Effector CD4-positive, alpha-beta T cell (primary cell): ENCODE data around the gene LAMA2.
"Not testable (repeated sequence)": the region's sequence is repeated elsewhere in the genome, so short reads cannot be mapped to it uniquely, and the experiment has no call there.

Experiments
- DNase-seq: peaks from one replicate; pipeline ENCODE4 v3.0.0-alpha.2; 2020

Gene LAMA2

DNA sequence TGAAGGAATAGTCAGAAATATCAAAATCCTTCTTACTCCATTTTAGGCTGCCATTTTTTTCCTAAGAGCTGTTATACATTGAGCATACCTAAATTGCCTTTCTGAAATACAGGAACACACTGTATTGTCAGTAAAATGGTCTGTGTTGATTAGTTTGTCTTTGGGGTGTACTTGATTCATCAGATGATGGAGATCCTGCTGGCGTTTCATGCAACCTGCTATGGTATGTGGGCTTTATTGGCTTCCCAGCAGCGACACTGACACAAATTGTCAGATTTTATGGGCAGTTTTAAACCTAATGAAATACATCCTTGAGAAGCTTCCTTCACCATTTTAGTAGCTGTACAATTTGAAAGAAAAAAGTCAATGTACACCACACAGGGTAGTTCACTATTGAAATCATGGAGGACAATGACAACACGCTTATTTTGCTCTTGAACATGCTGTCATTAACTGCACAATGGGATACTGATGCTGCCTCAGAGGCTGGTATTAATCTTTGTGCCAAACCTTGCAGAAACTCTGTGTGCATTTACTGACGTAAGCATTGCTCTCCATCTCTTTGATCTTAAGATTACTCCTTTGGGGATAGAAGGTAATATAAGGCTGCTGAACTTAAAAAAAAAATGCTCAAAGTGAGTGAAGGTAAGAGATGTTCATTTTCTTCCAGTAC, 124.9 kb downstream of the LAMA2 start:
- DNase-seq = no peak

DNA sequence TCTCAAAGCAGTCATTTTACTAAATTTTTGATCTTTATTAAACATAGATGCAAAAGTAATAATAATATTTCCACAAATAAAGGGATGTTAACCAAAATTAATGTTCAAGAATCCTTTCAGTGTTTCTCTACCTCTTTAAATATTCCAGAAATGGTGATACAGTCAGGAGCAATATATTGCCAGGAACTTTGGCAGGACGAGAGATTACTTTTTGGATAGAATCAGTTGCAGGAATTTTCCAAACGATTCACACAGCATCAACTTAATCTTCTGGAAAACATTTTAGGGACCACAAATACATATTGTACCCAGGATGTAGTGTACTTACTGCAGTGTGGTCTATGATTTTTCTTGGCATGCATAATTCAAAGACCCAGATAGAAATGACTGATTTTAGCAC, 125.7 kb downstream of the LAMA2 start:
- no peak for DNase-seq

DNA sequence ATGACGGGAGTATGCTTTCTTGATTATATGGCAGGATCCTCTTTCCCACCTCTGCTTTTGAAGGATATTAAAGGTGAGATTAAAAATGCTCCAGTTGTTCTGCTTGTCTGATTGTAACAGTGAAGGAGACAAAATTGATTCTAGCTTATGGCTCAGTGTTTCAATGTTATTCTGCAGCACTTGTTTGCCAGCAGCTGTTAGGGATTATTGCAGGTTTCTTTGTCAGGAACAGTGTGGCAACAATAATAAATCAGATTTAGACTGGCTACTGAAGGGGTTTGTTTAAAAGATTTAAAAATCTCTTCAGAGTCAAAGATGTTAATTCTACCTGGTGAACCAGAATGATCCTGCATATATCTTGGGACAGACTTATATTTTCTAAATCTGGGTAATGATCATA, 126.9 kb downstream of the LAMA2 start:
- no peak for DNase-seq

DNA sequence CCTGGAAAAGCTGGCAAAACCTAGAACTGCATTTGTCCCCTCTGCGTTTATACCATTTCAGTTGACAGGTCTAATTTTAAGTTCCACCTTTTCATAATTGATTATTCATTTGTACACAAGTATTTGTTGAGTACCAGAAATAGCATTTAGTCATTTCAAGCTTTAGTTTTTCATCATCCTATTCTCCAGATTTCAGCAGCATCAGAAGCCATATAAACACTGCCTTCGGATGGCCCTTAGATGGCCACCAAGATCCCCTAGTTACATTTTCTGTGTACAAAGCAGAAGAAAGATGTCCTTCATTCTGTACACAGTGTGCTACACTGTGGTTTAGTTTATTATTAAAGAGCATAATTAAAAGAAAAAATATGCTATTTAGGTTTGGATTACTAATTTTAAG, 131.4 kb downstream of the LAMA2 start:
- DNase-seq = no peak

DNA sequence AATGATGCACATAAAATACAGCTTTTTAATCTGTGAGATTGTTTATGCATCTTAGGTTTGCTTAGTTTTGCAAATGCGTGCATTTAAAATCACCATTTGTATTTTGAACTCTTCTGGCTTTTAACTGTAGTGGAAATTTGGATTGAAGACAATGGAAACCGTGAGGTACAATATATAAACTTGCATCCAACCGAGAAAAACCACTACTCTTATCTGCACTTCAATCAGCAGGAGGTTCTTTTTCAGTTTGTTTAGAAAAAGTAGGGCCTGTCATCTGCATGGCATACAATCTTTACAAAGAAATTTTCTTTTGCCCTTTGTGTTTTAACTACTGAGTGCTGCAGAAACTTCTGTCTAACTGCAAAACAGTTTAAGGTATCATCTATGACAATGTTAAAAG, 132.8 kb downstream of the LAMA2 start:
- no peak for DNase-seq

DNA sequence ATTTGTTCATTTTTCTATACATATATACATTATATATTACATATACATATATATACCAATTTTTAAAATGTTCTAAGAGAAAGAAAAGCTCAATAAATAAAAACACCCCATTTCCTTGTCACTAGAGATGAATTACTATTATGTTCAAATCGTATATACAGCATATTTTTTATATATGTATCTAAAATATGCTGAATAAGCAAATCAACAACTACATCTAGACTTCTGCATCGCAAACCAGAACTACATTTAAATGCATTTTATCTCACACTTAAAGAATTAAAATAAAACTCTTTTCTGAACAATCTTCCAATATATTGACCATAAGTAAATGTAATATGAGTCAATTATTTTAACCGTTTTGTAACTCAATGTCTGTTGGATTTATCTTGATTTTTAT, 133.9 kb downstream of the LAMA2 start:
- no peak for DNase-seq

DNA sequence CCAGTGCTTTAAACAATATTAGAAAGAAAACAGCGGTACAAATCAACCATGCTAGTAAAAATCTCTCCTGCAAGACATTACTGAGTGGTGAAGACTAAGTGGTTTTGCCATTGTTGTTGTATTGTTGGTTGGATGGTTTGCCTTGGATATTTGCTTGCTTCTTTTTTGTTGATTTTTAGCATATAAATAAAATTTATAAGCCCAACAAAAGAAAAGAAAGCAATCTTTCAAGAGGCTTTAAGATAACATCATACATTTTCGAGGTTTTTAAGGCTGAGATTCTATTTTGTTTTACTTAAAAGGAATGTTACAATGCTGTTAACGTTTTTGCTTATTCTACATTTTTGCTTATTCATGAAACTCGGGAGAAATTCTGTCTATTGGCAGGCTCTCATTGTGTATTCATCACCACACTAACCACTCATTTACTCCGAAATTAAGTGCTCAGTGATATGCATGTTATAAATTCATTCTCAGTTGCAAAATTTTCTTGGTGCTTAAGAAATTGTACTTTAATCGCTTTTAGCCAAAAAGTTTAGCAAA, 139.1 kb downstream of the LAMA2 start:
- no peak for DNase-seq

DNA sequence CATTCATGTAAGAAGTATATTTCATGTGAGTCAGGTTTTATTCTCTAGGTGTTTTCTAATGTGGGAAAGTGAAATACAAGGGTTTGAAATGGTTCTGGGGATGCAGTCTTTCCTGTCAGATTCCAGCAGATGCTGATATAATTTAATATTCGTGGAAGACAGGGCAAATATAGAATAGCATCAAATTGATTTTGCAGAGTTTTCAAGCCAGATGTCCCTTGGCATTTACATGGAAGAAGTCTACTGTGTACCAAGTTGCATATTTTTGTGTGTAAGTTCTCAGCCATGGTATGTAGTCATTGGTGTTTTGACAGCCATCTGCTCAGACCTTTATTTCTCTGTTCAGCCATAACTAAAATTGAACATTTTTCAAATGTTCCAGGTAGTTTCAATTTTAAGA, 143.7 kb downstream of the LAMA2 start:
- no peak for DNase-seq

DNA sequence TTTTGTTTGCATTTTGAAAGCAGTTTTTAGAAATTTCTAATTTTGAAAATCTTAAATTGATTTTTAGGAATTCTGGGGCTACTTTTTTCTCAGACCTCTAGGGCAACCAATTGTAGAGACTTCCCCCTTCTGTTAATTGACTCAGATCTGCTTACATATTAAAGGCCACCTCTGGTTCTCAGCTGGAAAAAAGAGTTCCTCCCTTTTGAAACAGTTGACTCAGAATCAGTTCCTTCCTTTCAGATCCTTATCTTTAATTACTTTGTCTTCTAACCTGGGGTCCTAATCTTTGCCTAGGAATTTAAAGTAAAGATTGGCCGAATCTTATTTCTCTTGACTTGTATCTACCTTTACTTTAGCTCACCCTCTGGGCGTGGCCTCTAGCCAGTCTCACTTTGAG, 146.8 kb downstream of the LAMA2 start:
- no peak for DNase-seq

DNA sequence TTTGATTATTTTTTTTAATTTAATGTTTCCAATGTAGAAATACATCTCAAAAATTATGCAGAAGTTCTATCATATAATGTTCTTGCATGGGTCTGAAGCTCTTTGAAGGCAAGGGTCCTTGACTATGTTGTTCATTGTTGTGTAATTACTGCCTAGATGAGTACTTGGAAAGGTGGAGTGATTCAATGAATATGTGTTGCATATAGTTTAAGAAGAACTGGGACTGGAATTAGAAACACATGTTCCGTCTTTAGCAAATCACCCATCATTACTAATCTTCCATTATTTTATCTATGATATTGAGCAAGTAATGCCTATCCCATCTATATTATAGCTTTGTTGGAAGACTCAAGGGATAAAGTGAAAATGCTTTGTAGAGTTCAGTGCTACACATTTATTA, 147.3 kb downstream of the LAMA2 start:
- no peak for DNase-seq

DNA sequence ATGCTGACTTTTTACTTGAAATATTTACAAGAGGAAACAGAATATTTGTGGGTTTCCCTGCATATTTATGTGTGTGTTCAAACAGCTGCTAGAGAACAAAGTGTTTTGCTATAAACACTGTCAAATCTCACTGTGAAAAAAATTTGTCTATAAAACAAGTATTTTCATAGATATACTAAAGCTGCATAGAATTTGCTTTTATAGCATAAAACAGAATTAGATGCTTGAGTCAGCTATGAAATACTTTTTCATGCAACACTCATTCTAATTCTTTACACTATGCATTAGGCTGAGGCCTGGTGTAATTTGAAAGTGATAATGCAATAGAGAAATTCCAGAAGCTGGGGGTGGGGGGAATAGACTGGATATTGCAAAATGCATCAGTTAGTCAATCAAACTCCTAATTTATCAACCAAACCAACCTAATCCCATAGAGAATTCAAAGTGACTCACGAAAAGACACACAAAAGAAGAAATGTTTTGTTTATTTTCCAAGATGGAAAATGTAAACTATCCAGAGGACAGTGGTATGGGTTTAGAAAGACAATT, 148.2 kb downstream of the LAMA2 start:
- DNase-seq = no peak

DNA sequence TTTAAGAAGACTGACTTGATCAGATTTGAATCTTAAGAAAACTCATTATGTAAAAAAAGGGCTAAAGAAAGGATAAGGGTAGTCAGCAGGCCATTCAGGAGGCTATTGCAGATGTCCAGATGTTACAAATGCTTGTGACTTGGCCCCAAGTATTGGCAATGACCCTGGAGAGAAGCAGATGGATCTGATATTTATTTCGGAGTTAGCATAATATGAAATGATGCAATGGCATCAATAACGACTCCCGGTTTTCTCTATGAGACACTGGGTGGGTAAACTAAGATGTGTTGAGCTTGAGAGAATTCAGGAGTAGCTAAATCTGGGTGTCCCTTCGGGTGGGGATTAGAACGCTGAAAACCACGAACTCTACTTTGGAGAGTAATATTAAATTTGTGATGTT, 149.7 kb downstream of the LAMA2 start:
- DNase-seq = no peak

DNA sequence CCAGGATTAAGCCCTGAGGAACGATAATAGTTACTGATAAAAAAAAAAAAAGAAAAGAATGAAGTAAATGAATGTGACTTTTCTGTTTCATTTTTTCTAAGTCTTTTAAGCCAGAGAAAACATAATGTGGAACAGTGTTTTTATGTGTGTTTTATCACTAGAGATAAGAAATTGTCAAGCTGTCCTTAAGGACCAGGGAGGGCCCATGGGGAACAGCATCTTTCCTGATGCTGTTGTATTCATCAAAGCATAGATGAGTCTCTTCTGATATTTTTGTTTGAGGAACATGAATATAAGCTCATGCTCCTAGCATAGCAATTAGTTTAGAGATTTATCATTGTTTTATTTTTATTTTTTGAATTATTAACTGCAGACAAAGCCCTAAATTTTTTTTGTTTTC, 150.2 kb downstream of the LAMA2 start:
- DNase-seq = no peak

DNA sequence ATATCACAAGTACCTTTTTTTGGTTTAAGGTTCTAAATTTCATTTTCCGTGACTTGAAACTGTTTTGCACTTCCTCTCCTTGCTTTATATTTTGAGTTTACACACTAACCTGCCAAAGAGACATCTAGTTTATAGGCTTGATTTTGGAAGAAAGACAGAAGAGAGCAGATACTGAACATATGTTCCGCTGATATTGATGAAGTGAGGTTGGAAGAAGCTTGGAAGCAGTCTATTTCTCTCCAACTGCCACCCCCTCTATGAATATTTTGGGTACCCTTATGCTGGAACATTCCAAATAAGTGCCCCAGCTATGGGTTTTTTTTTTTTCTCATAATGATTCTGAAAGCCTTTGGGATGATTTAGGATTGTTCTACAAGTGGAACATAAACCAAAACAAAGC, 150.6 kb downstream of the LAMA2 start:
- DNase-seq = no peak

DNA sequence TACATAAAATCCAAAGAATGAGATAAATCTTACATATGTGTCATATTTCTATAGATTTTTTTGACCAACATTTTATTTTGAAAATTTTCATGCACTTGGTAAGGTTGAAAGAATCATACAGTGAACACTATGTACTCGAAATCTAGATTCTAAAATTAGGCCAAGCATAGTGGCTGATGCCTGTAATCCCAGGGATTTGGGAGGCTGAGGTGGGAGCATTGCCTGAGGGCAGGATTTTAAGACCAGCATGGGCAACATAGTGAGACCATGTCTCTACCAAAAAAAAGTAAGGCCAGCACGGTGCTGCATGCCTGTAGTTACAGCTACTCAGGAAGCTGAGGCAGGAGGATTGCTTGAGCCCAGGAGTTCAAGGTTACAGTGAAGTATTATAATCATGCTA, 158.6 kb downstream of the LAMA2 start:
- no peak for DNase-seq

DNA sequence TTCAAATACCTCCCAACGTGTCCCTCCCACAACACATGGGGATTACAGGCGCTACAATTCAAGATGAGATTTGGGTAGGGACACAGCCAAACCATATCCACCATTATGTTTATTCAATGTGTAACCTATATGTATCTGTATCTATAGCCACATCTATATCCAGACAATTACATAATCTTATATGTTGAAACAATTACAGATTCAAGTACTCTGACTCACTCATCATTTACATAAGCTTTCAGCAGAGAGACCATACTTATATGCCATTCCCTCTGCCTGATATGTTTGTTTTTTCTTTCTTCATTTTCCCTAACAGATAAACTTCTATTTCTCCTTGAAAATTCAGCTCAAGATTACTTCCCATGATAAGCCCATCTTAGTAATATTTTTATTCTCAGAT, 163.6 kb downstream of the LAMA2 start:
- no peak for DNase-seq

DNA sequence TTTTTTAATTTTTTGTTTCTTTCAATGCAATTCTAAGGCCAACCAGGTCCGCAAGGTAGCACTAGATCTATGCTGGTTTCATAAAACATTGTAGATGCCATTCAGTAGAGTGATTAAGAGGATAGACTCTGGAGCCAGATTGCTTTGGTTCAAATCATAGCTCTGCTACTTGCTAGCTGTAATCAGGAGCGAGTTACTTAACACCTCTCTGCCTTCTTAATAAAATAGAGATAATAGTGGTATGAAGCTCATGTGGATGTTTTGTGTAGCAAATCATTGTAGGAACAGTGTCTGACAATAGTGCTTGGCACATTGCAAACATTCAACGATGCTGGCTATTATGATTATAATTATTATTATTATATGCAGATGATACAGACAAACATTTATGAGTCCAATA, 164.9 kb downstream of the LAMA2 start:
- DNase-seq = no peak

DNA sequence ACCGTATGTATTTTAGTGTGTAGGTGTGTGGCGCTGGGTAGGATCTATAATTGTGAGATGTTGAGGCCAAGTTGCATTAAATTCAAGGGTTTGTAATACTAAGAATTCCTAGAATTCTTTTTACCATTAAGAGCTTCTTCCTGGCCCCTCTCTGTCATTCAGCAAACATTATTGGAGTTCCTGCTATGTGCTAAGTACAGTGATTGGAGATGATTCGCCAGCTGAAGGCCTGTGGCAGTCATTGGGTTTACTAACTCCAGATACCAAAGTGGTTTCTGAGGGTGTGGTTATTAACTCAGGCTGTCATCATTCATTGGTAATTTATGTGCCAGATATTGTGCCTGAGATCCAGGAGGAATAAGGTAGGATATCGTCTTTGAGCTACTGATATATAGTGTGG, 167.1 kb downstream of the LAMA2 start:
- DNase-seq = no peak

DNA sequence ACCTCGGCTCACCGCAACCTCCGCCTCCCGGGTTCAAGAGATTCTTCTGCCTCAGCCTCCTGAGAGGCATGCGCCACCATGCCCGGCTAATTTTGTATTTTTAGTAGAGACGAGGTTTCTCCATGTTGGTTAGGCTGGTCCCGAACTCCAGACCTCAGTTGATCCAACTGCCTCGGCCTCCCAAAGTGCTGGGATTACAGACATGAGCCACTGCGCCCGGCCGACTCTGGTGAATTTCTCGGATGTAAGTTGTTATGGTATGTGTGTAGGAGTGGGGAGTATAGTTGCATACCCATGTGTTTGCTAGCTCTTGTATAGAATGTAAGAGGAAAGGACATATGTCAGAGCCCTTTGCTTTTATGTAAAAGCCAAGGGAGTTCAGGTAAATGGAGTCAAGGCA, 170.2 kb downstream of the LAMA2 start:
- DNase-seq = not testable (repeated sequence)

DNA sequence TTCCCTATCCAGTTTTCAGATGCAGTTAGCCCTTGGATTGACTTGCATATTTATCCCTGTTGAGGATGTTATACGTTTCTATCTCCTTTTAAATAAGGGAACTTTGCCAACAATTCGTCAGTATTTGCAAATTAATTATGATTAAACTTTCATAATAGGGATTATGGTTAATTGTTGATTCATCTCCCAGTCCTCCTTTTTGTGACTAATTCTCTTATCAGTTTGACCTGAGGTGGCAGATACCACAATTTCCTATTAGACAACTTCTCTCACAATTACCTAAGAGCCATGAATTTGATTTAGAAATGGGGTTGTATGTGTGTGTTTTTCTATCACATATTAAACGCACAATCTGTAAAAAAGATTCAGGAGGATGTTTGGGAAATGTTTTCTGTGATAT, 172.9 kb downstream of the LAMA2 start:
- no peak for DNase-seq

DNA sequence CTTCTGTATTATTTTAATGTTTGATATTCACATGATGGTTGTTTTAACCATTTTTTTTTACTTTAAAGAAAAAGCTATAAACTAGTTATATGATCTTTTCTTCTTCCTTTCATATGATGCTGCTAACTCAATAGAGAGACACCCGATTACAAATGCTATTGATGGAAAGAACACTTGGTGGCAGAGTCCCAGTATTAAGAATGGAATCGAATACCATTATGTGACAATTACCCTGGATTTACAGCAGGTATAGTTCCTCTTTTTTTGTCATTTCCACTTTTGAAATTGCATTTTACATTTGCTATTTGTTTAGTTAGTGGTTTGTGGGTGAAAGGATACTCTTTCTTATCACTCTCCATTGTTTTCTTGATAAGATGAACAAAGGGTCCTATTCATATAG, 176.7 kb downstream of the LAMA2 start:
- DNase-seq = no peak

DNA sequence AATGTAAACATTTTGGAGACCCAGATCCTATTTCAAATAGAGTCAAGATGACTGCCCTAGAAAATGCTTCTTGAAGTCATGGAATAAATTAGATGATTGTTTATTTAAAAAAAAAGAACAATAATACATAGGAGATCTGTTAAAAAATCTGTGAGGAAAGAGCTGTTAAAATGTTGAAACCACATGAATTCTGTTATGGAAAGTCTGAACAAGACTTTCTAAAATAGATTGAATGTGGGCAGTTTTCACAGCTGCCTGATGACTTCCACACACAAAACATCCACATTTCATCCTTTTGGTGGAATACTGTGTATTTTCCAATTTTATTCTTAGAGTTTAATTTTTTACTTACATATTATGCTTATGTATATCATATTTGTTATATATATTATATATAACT, 186.1 kb downstream of the LAMA2 start:
- no peak for DNase-seq

DNA sequence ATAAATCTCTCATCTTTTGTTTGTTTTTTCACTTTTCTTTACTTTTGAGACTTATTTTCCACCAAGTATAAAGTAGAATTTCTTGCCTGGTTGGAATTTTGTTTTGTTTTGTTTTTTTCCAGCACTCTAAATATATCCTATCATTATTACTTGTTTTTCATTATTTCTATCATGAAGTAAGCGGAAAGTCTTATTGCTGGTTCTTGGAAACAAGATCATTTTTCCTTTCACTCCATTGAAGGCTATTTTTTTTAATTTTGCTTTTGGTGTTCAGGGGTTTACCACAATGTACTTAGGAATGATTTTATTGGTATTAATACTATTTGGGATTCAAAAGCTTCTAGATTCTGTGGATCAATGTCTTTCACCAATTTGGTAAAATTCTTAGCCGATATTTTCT, 190.1 kb downstream of the LAMA2 start:
- DNase-seq = no peak

DNA sequence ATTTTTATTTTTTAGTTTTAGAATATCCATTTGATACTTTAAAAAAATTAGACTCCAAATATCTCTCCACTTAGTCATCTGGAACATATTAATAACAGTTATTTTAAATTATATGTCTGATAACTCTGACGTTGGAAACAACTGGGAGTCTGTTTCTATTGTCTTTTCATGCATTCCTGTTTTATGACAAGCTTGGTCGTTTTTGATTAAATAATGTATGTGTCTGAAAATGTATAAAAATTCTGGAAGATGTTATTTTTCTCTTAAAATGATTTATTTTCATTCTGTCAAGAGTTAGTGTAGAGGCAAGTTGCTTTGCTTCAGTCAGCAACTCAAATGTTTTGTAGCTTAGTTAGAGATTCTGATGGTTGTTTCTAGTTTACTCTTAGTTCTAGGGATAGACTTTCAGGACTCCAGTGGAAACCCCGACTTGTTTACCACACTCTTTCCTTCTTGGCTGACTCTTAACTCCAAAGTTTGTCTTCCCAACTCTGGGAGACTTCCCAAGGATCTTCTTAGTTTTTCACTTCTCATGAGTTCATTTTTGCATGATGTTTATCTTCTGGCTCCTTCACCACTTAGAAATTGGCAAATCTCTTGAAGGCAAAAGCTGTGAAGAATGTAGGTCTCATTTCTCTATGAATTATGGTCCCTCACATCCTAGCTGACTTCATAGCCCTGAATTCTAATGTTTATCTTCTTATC, 190.9 kb downstream of the LAMA2 start:
- DNase-seq = no peak
